ENCODE data around the gene CHSY1.

The CHSY1 gene

DNA sequence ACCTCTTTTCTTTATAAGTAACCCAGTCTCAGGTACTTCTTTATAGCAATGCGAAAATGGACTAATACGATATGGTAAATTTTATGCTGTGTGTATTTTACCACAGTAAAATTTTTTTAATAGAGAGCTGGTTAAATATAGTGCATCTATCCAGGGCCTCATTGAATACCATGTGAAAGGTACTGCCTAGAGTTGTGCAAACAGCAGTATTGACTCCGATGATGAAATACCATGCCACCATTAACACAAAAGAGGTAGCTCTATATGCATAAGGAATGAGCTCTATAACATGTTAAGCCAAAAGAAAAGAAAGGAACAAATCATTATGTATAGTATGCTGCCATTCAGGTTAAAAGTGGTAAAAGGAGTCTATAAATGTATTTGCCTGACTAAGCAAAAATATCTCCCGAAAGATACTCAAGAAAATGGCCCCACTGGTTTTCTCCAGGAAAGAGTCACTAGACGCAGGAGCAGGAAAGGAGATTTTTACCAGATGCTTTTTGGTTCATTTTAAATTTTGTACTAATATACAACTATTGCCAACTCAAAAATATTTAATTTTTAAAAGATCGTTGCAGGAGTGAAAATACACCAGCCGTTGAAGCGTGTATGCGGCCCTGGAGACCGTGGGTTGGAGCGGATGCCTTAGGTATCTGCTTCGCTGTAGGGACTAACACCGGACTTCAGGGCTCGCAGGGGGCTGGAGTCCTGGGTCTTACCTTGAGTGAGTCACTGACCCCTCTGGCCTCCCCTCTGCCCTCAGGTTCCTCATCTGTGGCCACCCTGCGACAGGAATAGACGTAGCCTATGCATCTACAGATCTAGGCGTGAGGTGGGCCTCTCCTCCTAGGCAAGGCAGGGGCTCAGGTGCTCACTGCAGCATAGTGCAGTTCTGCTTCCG, 120.1 kb downstream of the CHSY1 start:
- ATAC-seq (ENCODE audit: low read depth) (no peak), DNase-seq (ENCODE audit: low spot score) (no peak)
- no peaks in the 10 kb centered on the region for H3K9me3 ChIP-seq (ENCODE audit: severe bottlenecking)
- H3K27ac ChIP-seq (ENCODE audit: poor library complexity, severe bottlenecking): no peak overlapping the region
- TF ChIP-seq, protein P1, sequence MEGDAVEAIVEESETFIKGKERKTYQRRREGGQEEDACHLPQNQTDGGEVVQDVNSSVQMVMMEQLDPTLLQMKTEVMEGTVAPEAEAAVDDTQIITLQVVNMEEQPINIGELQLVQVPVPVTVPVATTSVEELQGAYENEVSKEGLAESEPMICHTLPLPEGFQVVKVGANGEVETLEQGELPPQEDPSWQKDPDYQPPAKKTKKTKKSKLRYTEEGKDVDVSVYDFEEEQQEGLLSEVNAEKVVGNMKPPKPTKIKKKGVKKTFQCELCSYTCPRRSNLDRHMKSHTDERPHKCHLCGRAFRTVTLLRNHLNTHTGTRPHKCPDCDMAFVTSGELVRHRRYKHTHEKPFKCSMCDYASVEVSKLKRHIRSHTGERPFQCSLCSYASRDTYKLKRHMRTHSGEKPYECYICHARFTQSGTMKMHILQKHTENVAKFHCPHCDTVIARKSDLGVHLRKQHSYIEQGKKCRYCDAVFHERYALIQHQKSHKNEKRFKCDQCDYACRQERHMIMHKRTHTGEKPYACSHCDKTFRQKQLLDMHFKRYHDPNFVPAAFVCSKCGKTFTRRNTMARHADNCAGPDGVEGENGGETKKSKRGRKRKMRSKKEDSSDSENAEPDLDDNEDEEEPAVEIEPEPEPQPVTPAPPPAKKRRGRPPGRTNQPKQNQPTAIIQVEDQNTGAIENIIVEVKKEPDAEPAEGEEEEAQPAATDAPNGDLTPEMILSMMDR (IDR thresholded peaks at IDR 0.05; ENCODE audit: poor library complexity, severe bottlenecking): no peak
- H3K4me3 ChIP-seq (ENCODE audit: severe bottlenecking): no peak overlapping the region
- H3K36me3 ChIP-seq (ENCODE audit: low read depth): no peaks in the 10 kb centered on the region
- no peaks in the 10 kb centered on the region for H3K27me3 ChIP-seq (ENCODE audit: insufficient read depth, poor library complexity, severe bottlenecking)
- peaks cover 23% of the 10 kb centered on the region for H3K4me1 ChIP-seq (ENCODE audit: insufficient read depth, poor library complexity, severe bottlenecking)

DNA sequence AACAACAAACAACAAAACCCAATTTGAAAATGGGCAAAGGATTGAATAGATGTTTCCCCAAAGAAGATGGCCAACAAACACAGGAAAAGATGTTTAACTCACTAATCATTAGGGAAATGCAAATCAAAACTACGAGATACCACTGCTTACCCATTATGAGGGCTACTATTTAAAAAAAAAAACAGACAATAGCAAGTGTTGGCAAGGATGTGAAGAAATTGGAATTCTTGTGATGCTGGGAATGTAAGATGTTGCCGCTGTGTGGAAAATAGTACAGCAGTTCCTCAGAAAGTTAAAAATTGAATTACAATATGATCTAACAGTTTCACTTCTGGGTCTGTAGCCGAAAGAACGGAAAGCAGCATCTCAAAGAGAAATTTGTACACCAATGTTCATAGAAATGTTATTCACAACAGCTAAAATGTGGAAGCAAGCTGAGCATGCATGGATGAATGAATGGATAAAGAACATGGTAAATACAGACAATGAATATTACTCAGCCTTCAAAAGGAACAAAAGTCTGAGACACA, 121.9 kb downstream of the CHSY1 start:
- ATAC-seq (ENCODE audit: low read depth): no peak
- DNase-seq (ENCODE audit: low spot score): no peak
- no peaks in the 10 kb centered on the region for H3K36me3 ChIP-seq (ENCODE audit: low read depth)
- no peak overlapping the region for H3K4me3 ChIP-seq (ENCODE audit: severe bottlenecking)
- H3K4me1 ChIP-seq (ENCODE audit: insufficient read depth, poor library complexity, severe bottlenecking): peaks cover 40% of the 10 kb centered on the region
- H3K27ac ChIP-seq (ENCODE audit: poor library complexity, severe bottlenecking): no peak overlapping the region
- no peaks in the 10 kb centered on the region for H3K27me3 ChIP-seq (ENCODE audit: insufficient read depth, poor library complexity, severe bottlenecking)
- no peaks in the 10 kb centered on the region for H3K9me3 ChIP-seq (ENCODE audit: severe bottlenecking)
- TF ChIP-seq, protein P1 (IDR thresholded peaks at IDR 0.05; ENCODE audit: poor library complexity, severe bottlenecking): no peak

DNA sequence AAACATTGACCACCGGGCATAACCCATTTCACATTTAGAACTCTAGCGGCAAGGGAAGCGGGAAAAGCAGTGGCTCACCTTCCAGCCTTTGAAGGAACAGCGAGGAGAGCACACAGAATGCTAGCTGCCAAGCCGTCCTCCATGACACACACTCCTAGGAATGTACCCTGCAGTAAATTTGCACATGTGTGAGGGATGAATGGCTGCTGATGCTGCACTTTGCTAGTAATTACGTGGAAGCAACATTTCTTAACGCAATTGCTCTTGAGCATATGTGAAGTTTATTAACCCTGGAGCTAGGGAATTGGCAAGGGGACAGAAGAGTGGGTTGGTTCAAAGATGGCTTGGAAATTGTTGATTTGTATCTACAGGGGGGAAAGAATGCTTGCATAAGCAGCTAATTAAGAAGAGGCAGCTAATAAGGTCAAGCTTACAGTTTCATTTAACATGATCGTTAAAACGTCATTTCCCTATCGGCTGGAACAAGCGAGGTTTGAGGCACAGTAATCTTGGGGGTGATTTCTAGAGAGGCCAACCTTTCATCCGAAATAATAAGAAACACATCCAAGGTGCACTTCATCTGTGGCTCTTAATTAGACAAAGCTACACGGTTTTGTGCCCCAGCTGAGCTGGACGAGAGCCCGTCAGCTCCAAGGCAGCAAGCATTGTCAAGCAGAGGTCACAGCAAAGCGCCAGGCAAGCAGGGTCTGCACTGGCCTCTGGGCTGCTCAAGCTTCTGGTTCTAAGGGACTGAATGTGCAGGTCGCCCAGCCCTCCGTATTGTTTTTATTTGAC, 123.4 kb downstream of the CHSY1 start:
- no peak overlapping the region for H3K4me3 ChIP-seq (ENCODE audit: severe bottlenecking)
- ATAC-seq (ENCODE audit: low read depth): peak; percentile 89
- no peak for DNase-seq (ENCODE audit: low spot score)
- peak overlapping the region; percentile 97 for H3K27ac ChIP-seq (ENCODE audit: poor library complexity, severe bottlenecking)
- H3K4me1 ChIP-seq (ENCODE audit: insufficient read depth, poor library complexity, severe bottlenecking): peaks cover 43% of the 10 kb centered on the region
- H3K36me3 ChIP-seq (ENCODE audit: low read depth): no peaks in the 10 kb centered on the region
- TF ChIP-seq, protein P1 (IDR thresholded peaks at IDR 0.05; ENCODE audit: poor library complexity, severe bottlenecking): no peak
- H3K9me3 ChIP-seq (ENCODE audit: severe bottlenecking): no peaks in the 10 kb centered on the region
- no peaks in the 10 kb centered on the region for H3K27me3 ChIP-seq (ENCODE audit: insufficient read depth, poor library complexity, severe bottlenecking)

DNA sequence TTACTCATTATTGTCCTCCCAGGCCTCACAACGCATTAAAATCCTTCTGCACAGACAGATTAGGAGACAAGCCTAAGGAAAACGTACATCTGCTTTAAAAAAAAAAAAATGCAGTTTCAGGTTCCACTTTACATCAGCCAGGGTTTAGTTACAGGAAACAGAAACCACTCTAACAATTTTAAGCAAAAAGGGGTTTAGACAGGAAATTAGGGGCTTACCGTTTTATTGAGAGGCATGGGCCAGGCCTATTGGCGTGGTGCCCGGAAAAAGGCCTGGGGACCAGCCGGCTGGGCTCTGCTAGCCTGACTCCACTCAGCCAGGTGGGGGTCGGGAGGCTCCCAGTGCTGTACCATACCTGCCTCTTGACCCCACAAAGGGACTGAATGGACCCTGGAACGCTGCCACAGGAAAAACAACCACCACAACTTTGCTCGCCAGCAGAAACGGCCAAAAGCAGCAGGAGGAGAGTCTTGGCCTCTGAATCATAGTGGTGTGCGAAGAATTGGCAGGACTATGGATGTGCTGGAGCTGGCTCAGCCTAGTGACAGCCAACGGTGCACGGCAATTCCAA, 124.3 kb downstream of the CHSY1 start:
- Histone ChIP-seq H3K9me3 (ENCODE audit: severe bottlenecking) (no peaks in the 10 kb centered on the region), H3K36me3 (ENCODE audit: low read depth) (no peaks in the 10 kb centered on the region), H3K4me1 (ENCODE audit: insufficient read depth, poor library complexity, severe bottlenecking) (peaks cover 43% of the 10 kb centered on the region), H3K4me3 (ENCODE audit: severe bottlenecking) (no peak overlapping the region), H3K27ac (ENCODE audit: poor library complexity, severe bottlenecking) (peak overlapping the region; percentile 97), H3K27me3 (ENCODE audit: insufficient read depth, poor library complexity, severe bottlenecking) (no peaks in the 10 kb centered on the region)
- ATAC-seq (ENCODE audit: low read depth): peak; percentile 78
- TF ChIP-seq, protein P1 (IDR thresholded peaks at IDR 0.05; ENCODE audit: poor library complexity, severe bottlenecking): no peak
- peak; percentile 93 for DNase-seq (ENCODE audit: low spot score)
